ENCODE data around the gene PRSS56. TPM values are rescaled to one million over a fixed set of nuclear protein-coding genes. Genes with fewer than 3 reads are reported as not detected.

PRSS56 gene
- total RNA-seq, 1 donor from 2014 or later: not detected

- peaks cover 45% of the 10 kb centered on the region for H3K27me3 ChIP-seq (ENCODE audit: control insufficient read depth, insufficient read depth, low read length)
- H3K4me3 ChIP-seq (ENCODE audit: low read depth, low read length): no peak overlapping the region
- H3K36me3 ChIP-seq (ENCODE audit: control insufficient read depth, insufficient read depth, low read length): no peaks in the 10 kb centered on the region
- TF ChIP-seq CTCF (IDR thresholded peaks at IDR 0.05; ENCODE audit: insufficient read depth, low read length, poor library complexity, severe bottlenecking): no peak
- DNase-seq (ENCODE audit: low read depth): no peak
Measured at GRCh38 chr2:232512602-232513001, 7.6 kb upstream of the PRSS56 start.

- H3K27me3 ChIP-seq (ENCODE audit: control insufficient read depth, insufficient read depth, low read length): peaks cover 44% of the 10 kb centered on the region
- H3K36me3 ChIP-seq (ENCODE audit: control insufficient read depth, insufficient read depth, low read length): no peaks in the 10 kb centered on the region
Measured at GRCh38 chr2:232513353-232513752, 6.8 kb upstream of the PRSS56 start.

GRCh38 chr2:232515639-232516038, 4.5 kb upstream of the PRSS56 start:
- TF ChIP-seq CTCF (IDR thresholded peaks at IDR 0.05; ENCODE audit: insufficient read depth, low read length, poor library complexity, severe bottlenecking): no peak
- DNase-seq (ENCODE audit: low read depth): no peak
- Histone ChIP-seq H3K36me3 (ENCODE audit: control insufficient read depth, insufficient read depth, low read length) (no peaks in the 10 kb centered on the region), H3K27me3 (ENCODE audit: control insufficient read depth, insufficient read depth, low read length) (peaks cover 58% of the 10 kb centered on the region), H3K4me3 (ENCODE audit: low read depth, low read length) (no peak overlapping the region)

More at GRCh38 chr2:232513353-232513752, 6.8 kb upstream of the PRSS56 start:
- no peak overlapping the region for H3K4me3 ChIP-seq (ENCODE audit: low read depth, low read length)
- DNase-seq (ENCODE audit: low read depth): no peak
- TF ChIP-seq CTCF (IDR thresholded peaks at IDR 0.05; ENCODE audit: insufficient read depth, low read length, poor library complexity, severe bottlenecking): no peak

- H3K27me3 ChIP-seq (ENCODE audit: control insufficient read depth, insufficient read depth, low read length): peaks cover 60% of the 10 kb centered on the region
- no peaks in the 10 kb centered on the region for H3K36me3 ChIP-seq (ENCODE audit: control insufficient read depth, insufficient read depth, low read length)
- no peak overlapping the region for H3K4me3 ChIP-seq (ENCODE audit: low read depth, low read length)
- no peak for DNase-seq (ENCODE audit: low read depth)
- TF ChIP-seq CTCF (IDR thresholded peaks at IDR 0.05; ENCODE audit: insufficient read depth, low read length, poor library complexity, severe bottlenecking): no peak
Measured at GRCh38 chr2:232516551-232516950, 3.6 kb upstream of the PRSS56 start.

- no peak for TF ChIP-seq CTCF (IDR thresholded peaks at IDR 0.05; ENCODE audit: insufficient read depth, low read length, poor library complexity, severe bottlenecking)
- Histone ChIP-seq H3K27me3 (ENCODE audit: control insufficient read depth, insufficient read depth, low read length) (peaks cover 63% of the 10 kb centered on the region), H3K4me3 (ENCODE audit: low read depth, low read length) (no peak overlapping the region)
Measured at GRCh38 chr2:232518844-232519243, 1.3 kb upstream of the PRSS56 start.

GRCh38 chr2:232520489-232520888, 301 bp downstream of the PRSS56 start:
- peaks cover 71% of the 10 kb centered on the region for H3K27me3 ChIP-seq (ENCODE audit: control insufficient read depth, insufficient read depth, low read length)
- no peaks in the 10 kb centered on the region for H3K36me3 ChIP-seq (ENCODE audit: control insufficient read depth, insufficient read depth, low read length)
- no peak for DNase-seq (ENCODE audit: low read depth)
- H3K4me3 ChIP-seq (ENCODE audit: low read depth, low read length): no peak overlapping the region
- no peak for TF ChIP-seq CTCF (IDR thresholded peaks at IDR 0.05; ENCODE audit: insufficient read depth, low read length, poor library complexity, severe bottlenecking)

More at GRCh38 chr2:232518844-232519243, 1.3 kb upstream of the PRSS56 start:
- no peaks in the 10 kb centered on the region for H3K36me3 ChIP-seq (ENCODE audit: control insufficient read depth, insufficient read depth, low read length)
- DNase-seq (ENCODE audit: low read depth): no peak

Data from kidney epithelial cell (primary cell).